GM15510 (cell line): ENCODE measurements around the gene UBL4A.

Experiments used
- POLR2A ChIP-seq: IDR thresholded peaks from 3 replicates; pipeline ENCODE4 v1.6.1; 2011; ENCODE audit warnings: borderline replicate concordance; ENCODE audit not compliant: insufficient read length; ENCODE audit errors: extremely low read depth

The UBL4A gene

GRCh38 chrX:154460326-154460725, 26.1 kb downstream of the UBL4A start:
- TF ChIP-seq POLR2A = no peak

- TF ChIP-seq POLR2A = no peak
Observed at GRCh38 chrX:154459832-154460231, 26.6 kb downstream of the UBL4A start.

GRCh38 chrX:154458954-154459778, 27.2 kb downstream of the UBL4A start:
- TF ChIP-seq POLR2A = no peak

- peak; percentile 65 for TF ChIP-seq POLR2A
Observed at GRCh38 chrX:154458116-154458953, 28.1 kb downstream of the UBL4A start, which contains the start of gene PLXNA3. PLXNA3 (plus strand) TSS chrX:154458281; CDS start chrX:154460184, 1,903 bp downstream.

GRCh38 chrX:154457491-154458115, 28.8 kb downstream of the UBL4A start:
- no peak for TF ChIP-seq POLR2A

GRCh38 chrX:154452823-154453222, 33.6 kb downstream of the UBL4A start:
- no peak for TF ChIP-seq POLR2A

- no peak for TF ChIP-seq POLR2A
Observed at GRCh38 chrX:154450312-154450711, 36.1 kb downstream of the UBL4A start.

- TF ChIP-seq POLR2A = no peak
Observed at GRCh38 chrX:154449618-154450017, 36.8 kb downstream of the UBL4A start.

- no peak for TF ChIP-seq POLR2A
Observed at GRCh38 chrX:154448484-154448883, 37.9 kb downstream of the UBL4A start.

GRCh38 chrX:154446430-154446829, 40.0 kb downstream of the UBL4A start:
- no peak for TF ChIP-seq POLR2A

- no peak for TF ChIP-seq POLR2A
Observed at GRCh38 chrX:154445776-154446175, 40.6 kb downstream of the UBL4A start.

GRCh38 chrX:154444755-154445246, 41.6 kb downstream of the UBL4A start:
- no peak for TF ChIP-seq POLR2A

- TF ChIP-seq POLR2A = peak; percentile 24
Observed at GRCh38 chrX:154443992-154444754, 42.2 kb downstream of the UBL4A start, which contains the start of gene FAM50A. FAM50A (plus strand) TSS chrX:154444141; CDS start chrX:154444236, 95 bp downstream.

- no peak for TF ChIP-seq POLR2A
Observed at GRCh38 chrX:154443479-154443910, 42.9 kb downstream of the UBL4A start.
